HFFc6 (cell line): Measurements from ENCODE around the gene PTAR1. TPM values are rescaled to one million over a fixed set of nuclear protein-coding genes. Genes with fewer than 3 reads are reported as not detected.

Experiments used
- DNase-seq: peaks from one replicate; pipeline ENCODE4 v3.0.0-alpha.2; 2018
- H3K27ac Mint-ChIP-seq: 2 replicates; pipeline ENCODE4 v1.8.0; 2020; ENCODE audit warnings: mild to moderate bottlenecking, mixed read lengths
- H3K27me3 Mint-ChIP-seq: 2 replicates; pipeline ENCODE4 v1.8.0; 2021; ENCODE audit warnings: mild to moderate bottlenecking, moderate library complexity, mixed read lengths; ENCODE audit not compliant: insufficient read depth
- H3K36me3 Mint-ChIP-seq: 2 replicates; pipeline ENCODE4 v1.8.0; 2021; ENCODE audit warnings: low read depth, mixed read lengths
- H3K4me1 Mint-ChIP-seq: 2 replicates; pipeline ENCODE4 v1.8.0; 2020; ENCODE audit warnings: low read depth, mixed read lengths
- H3K4me3 Mint-ChIP-seq: 2 replicates; pipeline ENCODE4 v1.8.0; 2020; ENCODE audit warnings: mild to moderate bottlenecking, moderate library complexity, mixed read lengths
- H3K9me3 Mint-ChIP-seq: 2 replicates; pipeline ENCODE4 v1.8.0; 2020; ENCODE audit warnings: mild to moderate bottlenecking, mixed read lengths
- total RNA-seq, 6 experiments: library from RNA; stranded (reverse); fragmentation: NEBNext Ultra II Directional; extraction: Animal tissue kit (Norgen Biotek cat#: 25700); gene quantifications; 2 replicates in 1 of 6; 3 replicates in 5 of 6; pipeline ENCODE4 v1.2.3, GENCODE V29; 2021
- TF ChIP-seq, protein P1 (sequence below): fragments of 200-600 bp; sonication (generic); IDR thresholded peaks from 2 replicates; pipeline ENCODE4 v1.5.0; 2021; ENCODE audit warnings: antibody characterized with exemption, mild to moderate bottlenecking

The PTAR1 gene
- total RNA-seq, 6 experiments from 2014 or later = 49.8 to 61.3 (median 55.3) TPM

DNA sequence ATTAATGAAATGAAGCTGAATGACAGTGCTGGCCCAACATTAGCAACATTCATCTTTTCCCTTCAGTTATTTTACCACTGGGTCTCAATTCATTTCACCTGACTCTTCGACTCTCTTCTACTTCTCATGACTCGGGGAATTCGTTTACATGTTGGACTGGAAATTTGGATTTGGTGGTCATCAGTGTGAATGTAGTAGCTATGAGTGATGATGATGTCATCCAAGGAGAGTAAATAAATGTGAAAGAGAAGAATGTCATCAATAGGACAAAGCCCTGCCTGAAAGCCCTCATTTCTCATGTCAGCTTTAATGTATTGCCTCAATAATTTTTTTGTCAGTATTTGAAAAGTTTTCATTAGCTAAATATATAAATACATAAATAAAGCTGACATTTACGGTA, 38.9 kb upstream of the PTAR1 start:
- no peaks in the 10 kb centered on the region; the same call in 1 of the 2 replicates for H3K27me3 Mint-ChIP-seq
- H3K9me3 Mint-ChIP-seq = no peaks in the 10 kb centered on the region
- H3K4me3 Mint-ChIP-seq = no peak overlapping the region
- H3K4me1 Mint-ChIP-seq = peaks cover 11% of the 10 kb centered on the region
- H3K36me3 Mint-ChIP-seq = no peaks in the 10 kb centered on the region
- TF ChIP-seq, protein P1, sequence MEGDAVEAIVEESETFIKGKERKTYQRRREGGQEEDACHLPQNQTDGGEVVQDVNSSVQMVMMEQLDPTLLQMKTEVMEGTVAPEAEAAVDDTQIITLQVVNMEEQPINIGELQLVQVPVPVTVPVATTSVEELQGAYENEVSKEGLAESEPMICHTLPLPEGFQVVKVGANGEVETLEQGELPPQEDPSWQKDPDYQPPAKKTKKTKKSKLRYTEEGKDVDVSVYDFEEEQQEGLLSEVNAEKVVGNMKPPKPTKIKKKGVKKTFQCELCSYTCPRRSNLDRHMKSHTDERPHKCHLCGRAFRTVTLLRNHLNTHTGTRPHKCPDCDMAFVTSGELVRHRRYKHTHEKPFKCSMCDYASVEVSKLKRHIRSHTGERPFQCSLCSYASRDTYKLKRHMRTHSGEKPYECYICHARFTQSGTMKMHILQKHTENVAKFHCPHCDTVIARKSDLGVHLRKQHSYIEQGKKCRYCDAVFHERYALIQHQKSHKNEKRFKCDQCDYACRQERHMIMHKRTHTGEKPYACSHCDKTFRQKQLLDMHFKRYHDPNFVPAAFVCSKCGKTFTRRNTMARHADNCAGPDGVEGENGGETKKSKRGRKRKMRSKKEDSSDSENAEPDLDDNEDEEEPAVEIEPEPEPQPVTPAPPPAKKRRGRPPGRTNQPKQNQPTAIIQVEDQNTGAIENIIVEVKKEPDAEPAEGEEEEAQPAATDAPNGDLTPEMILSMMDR = no peak
- peak; percentile 7 for DNase-seq
- H3K27ac Mint-ChIP-seq = no peak overlapping the region

DNA sequence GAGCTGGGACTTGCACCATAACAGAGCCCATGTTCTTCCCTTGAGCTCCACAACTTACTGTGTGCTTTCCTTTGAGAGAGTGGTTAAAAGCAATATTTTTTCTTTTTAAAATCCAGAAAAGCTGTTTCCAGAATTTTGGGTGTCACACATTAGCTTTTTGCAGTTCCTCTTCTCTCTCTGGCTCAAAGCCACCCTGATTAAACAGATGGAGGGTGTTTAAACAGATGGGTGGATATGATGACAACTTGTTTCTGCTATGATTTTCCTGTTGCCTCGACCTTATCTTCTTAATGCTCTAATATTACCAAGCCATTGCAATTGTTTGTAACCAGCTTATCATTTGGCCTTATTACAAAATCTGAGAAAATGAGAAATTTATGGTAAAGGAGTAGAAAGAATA, 37.9 kb upstream of the PTAR1 start:
- DNase-seq = no peak
- Mint-ChIP-seq H3K27ac (no peak overlapping the region), H3K27me3 (no peaks in the 10 kb centered on the region; the same call in 1 of the 2 replicates), H3K4me3 (no peak overlapping the region), H3K4me1 (peaks cover 11% of the 10 kb centered on the region), H3K36me3 (no peaks in the 10 kb centered on the region), H3K9me3 (no peaks in the 10 kb centered on the region)
- TF ChIP-seq, protein P1 = no peak

DNA sequence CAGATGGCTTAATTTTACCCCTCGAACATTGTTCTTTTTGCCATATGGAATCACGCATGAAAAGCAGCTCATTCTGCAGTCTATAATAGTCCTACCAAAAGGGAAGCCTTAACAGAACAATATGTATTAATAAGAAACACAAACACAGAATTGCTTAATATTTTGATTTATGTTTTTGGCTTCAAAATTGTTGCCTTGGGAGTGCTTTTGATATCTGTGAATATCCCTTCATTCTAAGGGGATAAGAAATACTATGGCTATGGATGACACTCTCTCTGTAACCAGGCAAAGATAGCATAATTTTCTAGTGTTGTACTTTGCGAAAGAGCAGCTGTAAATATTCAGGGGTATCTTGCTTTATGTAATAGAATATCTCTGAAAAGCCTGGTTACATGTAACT, 34.5 kb upstream of the PTAR1 start:
- Mint-ChIP-seq H3K36me3 (no peaks in the 10 kb centered on the region), H3K27ac (no peak overlapping the region), H3K4me1 (peaks cover 7% of the 10 kb centered on the region), H3K27me3 (peaks cover 2% of the 10 kb centered on the region; the same call in 1 of the 2 replicates), H3K4me3 (no peak overlapping the region), H3K9me3 (no peaks in the 10 kb centered on the region)
- no peak for DNase-seq
- TF ChIP-seq, protein P1 = no peak

DNA sequence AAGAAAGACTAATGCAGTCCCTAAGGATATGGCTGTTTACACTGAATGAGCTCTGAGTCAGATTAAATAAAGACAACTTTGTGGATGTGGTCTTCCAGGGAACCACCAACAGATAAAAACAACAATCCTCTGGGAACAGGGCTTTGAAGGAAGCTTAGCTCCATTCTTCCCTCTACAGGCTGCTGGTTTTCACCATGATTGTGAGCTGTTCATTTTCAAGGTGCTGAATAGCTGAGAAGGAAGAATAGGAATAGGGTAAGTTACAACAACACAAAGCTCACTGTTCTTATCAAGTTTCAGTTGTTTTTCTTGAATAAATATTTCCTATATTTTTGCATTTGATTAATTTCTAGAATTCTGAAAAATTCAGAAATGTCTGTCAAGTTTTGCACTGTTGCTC, 25.9 kb upstream of the PTAR1 start:
- Mint-ChIP-seq H3K9me3 (no peaks in the 10 kb centered on the region), H3K4me1 (peaks cover 5% of the 10 kb centered on the region), H3K27ac (no peak overlapping the region), H3K36me3 (no peaks in the 10 kb centered on the region), H3K27me3 (peaks cover 10% of the 10 kb centered on the region), H3K4me3 (no peak overlapping the region)
- peak; percentile 62 for DNase-seq
- TF ChIP-seq, protein P1 = peak; percentile 52

DNA sequence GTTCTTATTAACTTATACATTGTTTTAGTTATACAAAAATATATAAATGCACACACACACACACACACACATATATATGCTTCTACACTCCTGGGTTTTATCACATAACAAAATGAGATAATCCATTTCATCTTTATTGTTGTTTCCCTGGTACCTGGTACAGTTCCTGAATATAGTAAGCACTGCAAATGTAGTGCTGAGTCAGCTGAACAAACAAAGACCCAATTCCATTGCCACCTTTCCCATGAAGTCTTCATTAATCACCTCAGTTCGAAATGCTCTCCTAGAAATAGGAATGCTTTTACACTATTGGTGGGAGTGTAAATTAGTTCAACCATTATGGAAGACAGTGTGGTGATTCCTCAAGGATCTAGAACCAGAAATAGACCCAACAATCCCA, 13.4 kb upstream of the PTAR1 start:
- no peaks in the 10 kb centered on the region; the same call in 1 of the 2 replicates for H3K27me3 Mint-ChIP-seq
- TF ChIP-seq, protein P1 = no peak
- no peak overlapping the region for H3K4me3 Mint-ChIP-seq
- H3K4me1 Mint-ChIP-seq = peaks cover 27% of the 10 kb centered on the region
- peaks cover 5% of the 10 kb centered on the region for H3K9me3 Mint-ChIP-seq
- H3K36me3 Mint-ChIP-seq = peaks cover 6% of the 10 kb centered on the region; the same call in 1 of the 2 replicates
- H3K27ac Mint-ChIP-seq = no peak overlapping the region
- no peak for DNase-seq
